Spleen (tissue), 11 donors: ENCODE data around the gene COMMD9. TPM values are rescaled to one million over a fixed set of nuclear protein-coding genes. Genes with fewer than 3 reads are reported as not detected.

ENCODE experiments used
- DNase-seq: peaks from one replicate; pipeline ENCODE4 v3.0.0-alpha.2; 2020
- H3K27ac ChIP-seq, 8 donors: fragments of 200-600 bp; sonication (generic) in 7 of 8; 1 replicate in 4 of 8; 2 replicates in 4 of 8; pipeline versions ENCODE4 v1.5.0 to v1.8.0; 2016 to 2021; ENCODE audit warnings: inconsistent platforms in 4 of 8, mild to moderate bottlenecking in 4 of 8, moderate library complexity in 1 of 8
- H3K27me3 ChIP-seq, 7 donors: fragments of 200-600 bp; sonication (generic) in 6 of 7; replicated peaks in 1 of 7; 1 replicate in 4 of 7; 2 replicates in 3 of 7; pipeline versions ENCODE4 v1.5.0 to v1.8.0; 2016 to 2021; ENCODE audit warnings: inconsistent platforms in 3 of 7, mild to moderate bottlenecking in 1 of 7
- H3K36me3 ChIP-seq, 6 donors: fragments of 200-600 bp; sonication (generic) in 5 of 6; 1 replicate in 4 of 6; 2 replicates in 2 of 6; pipeline versions ENCODE4 v1.5.0 to v1.8.0; 2016 to 2021; ENCODE audit warnings: inconsistent platforms in 2 of 6
- H3K4me1 ChIP-seq, 6 donors: fragments of 200-600 bp; sonication (generic) in 5 of 6; 1 replicate in 3 of 6; 2 replicates in 3 of 6; pipeline versions ENCODE4 v1.5.0 to v1.8.0; 2016 to 2021; ENCODE audit warnings: inconsistent platforms in 3 of 6
- H3K4me3 ChIP-seq, 8 donors: fragments of 200-600 bp; sonication (generic) in 7 of 8; 1 replicate in 4 of 8; 2 replicates in 4 of 8; pipeline versions ENCODE4 v1.5.0 to v1.8.0; 2016 to 2021; ENCODE audit warnings: inconsistent platforms in 4 of 8, mild to moderate bottlenecking in 4 of 8, moderate library complexity in 2 of 8
- H3K9me3 ChIP-seq, 8 donors: fragments of 200-600 bp; sonication (generic) in 7 of 8; 1 replicate in 4 of 8; 2 replicates in 4 of 8; pipeline versions ENCODE4 v1.5.0 to v1.8.0; 2016 to 2021; ENCODE audit warnings: inconsistent platforms in 4 of 8
- CTCF ChIP-seq, 11 experiments: fragments of 200-600 bp in 7 of 11; fragments of 450-650 bp in 4 of 11; sonication (generic) in 4 of 11; IDR thresholded peaks in 8 of 11; conservative IDR thresholded peaks in 3 of 11; 1 replicate in 7 of 11; 2 replicates in 4 of 11; pipeline versions ENCODE4 v1.4.0 to v1.8.0; 2016 to 2021; ENCODE audit warnings: antibody characterized with exemption in 11 of 11, inconsistent platforms in 4 of 11, mild to moderate bottlenecking in 1 of 11
- POLR2A ChIP-seq, 3 donors: fragments of 450-650 bp; IDR thresholded peaks; one replicate each; pipeline ENCODE4 v1.5.1; 2017; ENCODE audit warnings: antibody characterized with exemption in 3 of 3, mild to moderate bottlenecking in 1 of 3
- POLR2AphosphoS5 ChIP-seq, 3 donors: sonication (generic); formaldehyde crosslinking; IDR thresholded peaks; one replicate each; pipeline ENCODE4 v1.5.1; 2017; ENCODE audit warnings: antibody characterized with exemption in 3 of 3
- WGBS, 5 donors: extraction: QIAGEN DNeasy Blood & Tissue Kit in 3 of 5; methylation state at CpG; one replicate each; pipeline versions ENCODE4 v1.1.5 to v1.1.7; 2013 to 2018; 5-methylcytosine and 5-hydroxymethylcytosine counted together
- intact Hi-C: fragments of 100-400 bp; cut with DNase I; formaldehyde crosslinking; loops from one replicate; pipeline ENCODE4 v1.15.0; 2023; ENCODE audit warnings: low total_unique reads
- polyA plus RNA-seq, 3 donors: library from polyadenylated mRNA; stranded (reverse); fragments of 200-250 nt; gene quantifications; one replicate each; pipeline ENCODE4 v1.2.1, GENCODE V29; 2013
- total RNA-seq, 7 donors: library from RNA; depleted of rRNA in 3 of 7; stranded (reverse); fragments of >200 nt in 3 of 7; fragmentation: NEBNext Ultra II Directional in 4 of 7; extraction: Animal tissue kit (Norgen Biotek cat#: 25700) in 4 of 7; gene quantifications; one replicate each; pipeline versions ENCODE4 v1.1.0 to v1.2.1, GENCODE V29; 2016 to 2021
- donor health status: healthy with polysubstance abuse.
- donor health status: DM: no; HTN: no; CAD: no; lungs with moderate emphysema.
- donor health status: DM: no; HTN: no; CAD: no.
- donor health status: Bipolar disorder and iron deficiency.
- donor health status: healthy.
- donor health status: DM: no; HTN: no; CAD: no.
- donor health status: DM: yes; HTN: yes; CAD: no.

The COMMD9 gene
- total and polyA plus RNA-seq, 10 donors, result 27.3 to 63.5 (median 50.7) TPM

- no peak for DNase-seq
- no peak overlapping the region for H3K27ac ChIP-seq
- no peak overlapping the region for H3K4me3 ChIP-seq
- no peaks in the 10 kb centered on the region for H3K9me3 ChIP-seq
- H3K36me3 ChIP-seq, result no peaks in the 10 kb centered on the region
- H3K27me3 ChIP-seq, result no peaks in the 10 kb centered on the region
- H3K4me1 ChIP-seq, result peaks cover 0 to 3% (median 0%) of the 10 kb centered on the region in 6 donors
- intact Hi-C loops, result no loop called here
- TF ChIP-seq POLR2A (IDR thresholded peaks at IDR 0.05), result no peak
- no peak for TF ChIP-seq POLR2AphosphoS5 (IDR thresholded peaks at IDR 0.05)
- TF ChIP-seq CTCF (IDR thresholded peaks at IDR 0.05 in 8 of 11, conservative IDR thresholded peaks at IDR 0.05 in 3 of 11), result no peak
- WGBS, 5 donors, result 87 to 91% (median 89%) methylated on average over 12 of the region's 12 CpGs
Observed at GRCh38 chr11:36229091-36229705, 60.0 kb downstream of the COMMD9 start.

- H3K9me3 ChIP-seq, result no peaks in the 10 kb centered on the region
- no peaks in the 10 kb centered on the region for H3K27me3 ChIP-seq
- intact Hi-C loops, result no loop called here
- H3K36me3 ChIP-seq, result no peaks in the 10 kb centered on the region
- no peak for DNase-seq
- no peak overlapping the region for H3K27ac ChIP-seq
- peaks cover 0 to 3% (median 0%) of the 10 kb centered on the region in 6 donors for H3K4me1 ChIP-seq
- 88 to 97% (median 93%) methylated on average over 8 of the region's 8 CpGs for WGBS, 5 donors
- TF ChIP-seq POLR2AphosphoS5 (IDR thresholded peaks at IDR 0.05), result no peak
- TF ChIP-seq POLR2A (IDR thresholded peaks at IDR 0.05), result no peak
- no peak overlapping the region for H3K4me3 ChIP-seq
Observed at GRCh38 chr11:36228689-36229088, 60.5 kb downstream of the COMMD9 start.

GRCh38 chr11:36227044-36227443, 62.2 kb downstream of the COMMD9 start:
- Histone ChIP-seq H3K9me3 (no peaks in the 10 kb centered on the region), H3K36me3 (no peaks in the 10 kb centered on the region), H3K27ac (no peak overlapping the region), H3K4me3 (no peak overlapping the region), H3K27me3 (no peaks in the 10 kb centered on the region), H3K4me1 (peaks cover 0 to 3% (median 0%) of the 10 kb centered on the region in 6 donors)
- DNase-seq, result no peak
- WGBS, 5 donors, result 91 to 98% (median 95%) methylated on average over 9 to 15 of the region's 15 CpGs
- TF ChIP-seq POLR2AphosphoS5 (IDR thresholded peaks at IDR 0.05) (no peak), CTCF (IDR thresholded peaks at IDR 0.05 in 8 of 11, conservative IDR thresholded peaks at IDR 0.05 in 3 of 11) (no peak)
- intact Hi-C loops, result no loop called here

GRCh38 chr11:36224209-36224882, 64.9 kb downstream of the COMMD9 start:
- Histone ChIP-seq H3K9me3 (peaks cover 0 to 17% (median 16%) of the 10 kb centered on the region in 8 donors), H3K36me3 (no peaks in the 10 kb centered on the region), H3K4me3 (no peak overlapping the region), H3K27ac (no peak overlapping the region), H3K27me3 (no peaks in the 10 kb centered on the region), H3K4me1 (no peaks in the 10 kb centered on the region)
- no peak for DNase-seq
- 68 to 76% (median 72%) methylated on average over 5 of the region's 5 CpGs for WGBS, 5 donors
- TF ChIP-seq CTCF (IDR thresholded peaks at IDR 0.05 in 8 of 11, conservative IDR thresholded peaks at IDR 0.05 in 3 of 11) (no peak), POLR2A (IDR thresholded peaks at IDR 0.05) (no peak), POLR2AphosphoS5 (IDR thresholded peaks at IDR 0.05) (no peak)
- intact Hi-C loops, result no loop called here
